PC-3 (cell line): ENCODE data around the gene PRDM10. TPM values are rescaled to one million over a fixed set of nuclear protein-coding genes. Genes with fewer than 3 reads are reported as not detected.

ENCODE experiments used
- ATAC-seq: fragments of 200-7000 bp; cut with Tn5 transposase; 2 replicates; pipeline ENCODE4 v1.9.1; 2020; ENCODE audit warnings: mild to moderate bottlenecking, moderate library complexity
- BruUV-seq: library from RNA; stranded (reverse); fragments of 400-500 nt; replicated peaks from 2 replicates; lab custom pipeline; 2021; lab: Mats Ljungman, UMichigan
- CTCF ChIA-PET: fragments of 300-600 bp; sonication (Branson Sonifier 250); formaldehyde crosslinking; loops from one replicate; lab custom pipeline; 2022; ENCODE audit warnings: antibody characterized with exemption; lab: Charles Lee
- POLR2A ChIA-PET: fragments of 300-600 bp; sonication (Branson Sonifier 250); formaldehyde crosslinking; loops from one replicate; lab custom pipeline; 2022; ENCODE audit warnings: antibody characterized with exemption; ENCODE audit not compliant: unreplicated experiment; lab: Charles Lee
- DNase-seq: peaks from one replicate; pipeline ENCODE4 v3.0.0-alpha.2; 2015
- H2AFZ ChIP-seq: fragments of 300-600 bp; sonication (generic); 2 replicates; pipeline ENCODE4 v1.6.0; 2016; ENCODE audit warnings: antibody characterized with exemption, low read length
- H3F3A ChIP-seq: fragments of 300-600 bp; sonication (generic); one replicate; pipeline ENCODE4 v1.6.0; 2017; ENCODE audit warnings: antibody characterized with exemption, low read length, control low read depth, mild to moderate bottlenecking; ENCODE audit not compliant: unreplicated experiment
- H3K27ac ChIP-seq: fragments of 300-600 bp; sonication (generic); 2 replicates; pipeline ENCODE4 v1.5.1; 2016; ENCODE audit warnings: mild to moderate bottlenecking, low read length
- H3K27me3 ChIP-seq: fragments of 300-600 bp; sonication (generic); 2 replicates; pipeline ENCODE4 v1.6.1; 2016; ENCODE audit warnings: low read length, mixed read lengths
- H3K36me3 ChIP-seq: fragments of 300-600 bp; sonication (generic); 2 replicates; pipeline ENCODE4 v1.6.1; 2016; ENCODE audit warnings: low read depth, mixed run types, low read length, mixed read lengths
- H3K4me1 ChIP-seq: fragments of 300-600 bp; sonication (generic); 2 replicates; pipeline ENCODE4 v1.5.1; 2016; ENCODE audit warnings: low read length; ENCODE audit not compliant: insufficient read depth
- H3K4me2 ChIP-seq: fragments of 300-600 bp; sonication (generic); 2 replicates; pipeline ENCODE4 v1.6.0; 2016; ENCODE audit warnings: low read length
- H3K4me3 ChIP-seq: fragments of 300-600 bp; sonication (generic); 2 replicates; pipeline ENCODE4 v1.5.1; 2016; ENCODE audit warnings: mild to moderate bottlenecking, low read length, mixed read lengths
- H3K79me2 ChIP-seq: fragments of 300-600 bp; sonication (generic); 2 replicates; pipeline ENCODE4 v1.6.1; 2017; ENCODE audit warnings: low read length, mixed read lengths
- H3K9ac ChIP-seq: fragments of 300-600 bp; sonication (generic); 2 replicates; pipeline ENCODE4 v1.6.0; 2016; ENCODE audit warnings: mild to moderate bottlenecking, low read length
- H3K9me2 ChIP-seq: fragments of 300-600 bp; sonication (generic); replicated peaks from 2 replicates; pipeline ENCODE4 v1.6.1; 2016; ENCODE audit warnings: mixed run types, low read length, mixed read lengths
- H3K9me3 ChIP-seq: fragments of 300-600 bp; sonication (generic); 2 replicates; pipeline ENCODE4 v1.6.1; 2016; ENCODE audit warnings: low read length, mixed read lengths
- H4K20me1 ChIP-seq: fragments of 300-600 bp; sonication (generic); 2 replicates; pipeline ENCODE4 v1.6.1; 2016; ENCODE audit warnings: low read length, mixed read lengths
- CTCF ChIP-seq: fragments of 300-600 bp; sonication (generic); conservative IDR thresholded peaks from 2 replicates; pipeline ENCODE4 v1.5.1; 2017; ENCODE audit warnings: antibody characterized with exemption, low read depth, mild to moderate bottlenecking, low read length
- EZH2 ChIP-seq: fragments of 300-600 bp; sonication (generic); IDR thresholded peaks from one replicate; pipeline ENCODE4 v1.6.1; 2017; ENCODE audit warnings: antibody characterized with exemption, mild to moderate bottlenecking, low read length; ENCODE audit not compliant: unreplicated experiment
- EZH2phosphoT487 ChIP-seq: fragments of 300-600 bp; sonication (generic); IDR thresholded peaks from 2 replicates; pipeline ENCODE4 v1.6.1; 2018; ENCODE audit warnings: mild to moderate bottlenecking, antibody characterized with exemption, low read length, borderline replicate concordance
- intact Hi-C: fragments of 100-400 bp; cut with micrococcal nuclease; formaldehyde crosslinking; loops from 2 replicates; pipeline ENCODE4 v1.9.0; 2023
- total RNA-seq: library from RNA; depleted of rRNA; stranded (reverse); fragments of >200 nt; gene quantifications from 2 replicates; pipeline ENCODE4 v1.2.3, GENCODE V29; 2014

The PRDM10 gene
- total RNA-seq, 1 experiment from 2014 or later = 7.3 TPM

GRCh38 chr11:129951201-129951865 is 51.3 kb downstream of the PRDM10 start:
- Histone ChIP-seq H3K4me3 (no peak overlapping the region), H3K9ac (no peak overlapping the region), H3K79me2 (no peaks in the 10 kb centered on the region), H3K27me3 (no peaks in the 10 kb centered on the region), H3K4me1 (no peaks in the 10 kb centered on the region), H3K36me3 (no peaks in the 10 kb centered on the region), H2AFZ (no peak overlapping the region), H3F3A (no peaks in the 10 kb centered on the region), H3K27ac (no peak overlapping the region), H3K4me2 (no peak overlapping the region), H3K9me3 (no peaks in the 10 kb centered on the region), H4K20me1 (no peaks in the 10 kb centered on the region), H3K9me2 (no peaks in the 10 kb centered on the region)
- CTCF ChIA-PET = no interaction called here
- no TSS peak for BruUV-seq
- TF ChIP-seq EZH2 (no peak), EZH2phosphoT487 (no peak), CTCF (no peak)
- ATAC-seq (no peak), DNase-seq (no peak)
- intact Hi-C loops = no loop called here
- POLR2A ChIA-PET = no interaction called here

GRCh38 chr11:129950101-129951091 is 52.2 kb downstream of the PRDM10 start:
- intact Hi-C loops = no loop called here
- BruUV-seq = no TSS peak
- Histone ChIP-seq H3K9me3 (no peaks in the 10 kb centered on the region), H4K20me1 (no peaks in the 10 kb centered on the region), H3K36me3 (no peaks in the 10 kb centered on the region), H3K9ac (no peak overlapping the region), H3K27me3 (no peaks in the 10 kb centered on the region), H3K9me2 (no peaks in the 10 kb centered on the region), H3K79me2 (no peaks in the 10 kb centered on the region), H3K4me3 (no peak overlapping the region), H3K4me1 (no peaks in the 10 kb centered on the region), H3F3A (no peaks in the 10 kb centered on the region), H2AFZ (no peak overlapping the region), H3K27ac (no peak overlapping the region), H3K4me2 (no peak overlapping the region)
- ATAC-seq = no peak
- no peak for DNase-seq
- no peak for TF ChIP-seq EZH2phosphoT487
- TF ChIP-seq EZH2 = no peak
- no peak for TF ChIP-seq CTCF
- CTCF ChIA-PET = no interaction called here
- POLR2A ChIA-PET = no interaction called here
